MM.1S (cell line): ENCODE measurements around the gene C1QC.

Source experiments
- EZH2 ChIP-seq: fragments of 300-600 bp; sonication (generic); optimal IDR thresholded peaks from 2 replicates; pipeline ENCODE3; 2017; ENCODE audit warnings: low read depth, mild to moderate bottlenecking, antibody characterized with exemption, low read length, mixed read lengths
- TF ChIP-seq, protein P1 (sequence below): fragments of 300-600 bp; sonication (generic); IDR thresholded peaks from 2 replicates; pipeline ENCODE4 v1.5.1; 2016; ENCODE audit warnings: antibody characterized with exemption, low read length, mixed read lengths

DNA sequence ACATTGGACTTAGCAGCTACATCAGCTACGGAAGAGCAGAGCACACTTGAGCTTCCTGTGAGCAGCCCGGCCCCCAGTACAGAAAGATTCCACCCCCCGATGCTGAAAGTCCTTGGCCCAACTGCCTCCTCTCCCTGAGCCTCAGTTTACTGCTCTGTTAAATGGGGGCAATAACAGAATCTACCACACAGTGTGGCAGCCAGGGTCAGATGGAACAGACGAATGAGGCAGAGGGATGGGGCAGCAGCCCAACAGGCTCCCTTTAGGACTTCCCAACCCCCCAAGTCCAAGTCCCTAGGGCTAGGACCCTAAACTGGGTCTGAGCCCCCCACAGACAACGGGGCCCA lies 29.9 kb upstream of the C1QC start:
- TF ChIP-seq, protein P1, sequence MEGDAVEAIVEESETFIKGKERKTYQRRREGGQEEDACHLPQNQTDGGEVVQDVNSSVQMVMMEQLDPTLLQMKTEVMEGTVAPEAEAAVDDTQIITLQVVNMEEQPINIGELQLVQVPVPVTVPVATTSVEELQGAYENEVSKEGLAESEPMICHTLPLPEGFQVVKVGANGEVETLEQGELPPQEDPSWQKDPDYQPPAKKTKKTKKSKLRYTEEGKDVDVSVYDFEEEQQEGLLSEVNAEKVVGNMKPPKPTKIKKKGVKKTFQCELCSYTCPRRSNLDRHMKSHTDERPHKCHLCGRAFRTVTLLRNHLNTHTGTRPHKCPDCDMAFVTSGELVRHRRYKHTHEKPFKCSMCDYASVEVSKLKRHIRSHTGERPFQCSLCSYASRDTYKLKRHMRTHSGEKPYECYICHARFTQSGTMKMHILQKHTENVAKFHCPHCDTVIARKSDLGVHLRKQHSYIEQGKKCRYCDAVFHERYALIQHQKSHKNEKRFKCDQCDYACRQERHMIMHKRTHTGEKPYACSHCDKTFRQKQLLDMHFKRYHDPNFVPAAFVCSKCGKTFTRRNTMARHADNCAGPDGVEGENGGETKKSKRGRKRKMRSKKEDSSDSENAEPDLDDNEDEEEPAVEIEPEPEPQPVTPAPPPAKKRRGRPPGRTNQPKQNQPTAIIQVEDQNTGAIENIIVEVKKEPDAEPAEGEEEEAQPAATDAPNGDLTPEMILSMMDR = no peak
- no peak for TF ChIP-seq EZH2
